Spinal cord (tissue), 10 donors: Measurements from ENCODE around the gene NAGLU. TPM values are rescaled to one million over a fixed set of nuclear protein-coding genes. Genes with fewer than 3 reads are reported as not detected.

Experiments
- DNase-seq, 6 donors: peaks; one replicate each; pipeline versions ENCODE4 v3.0.0 to v3.0.0-alpha.2; 2013 to 2015; ENCODE audit warnings: low spot score in 6 of 6, low read depth in 4 of 6
- H3K27ac ChIP-seq: one replicate; pipeline ENCODE4 v1.5.1; 2013; ENCODE audit warnings: low read depth, low read length, control low read depth
- H3K27me3 ChIP-seq: one replicate; pipeline ENCODE4 v1.6.1; 2013; ENCODE audit warnings: low read length; ENCODE audit not compliant: control insufficient read depth, insufficient read depth
- H3K36me3 ChIP-seq: one replicate; pipeline ENCODE4 v1.6.1; 2013; ENCODE audit warnings: low read length; ENCODE audit not compliant: control insufficient read depth, insufficient read depth
- H3K4me1 ChIP-seq: one replicate; pipeline ENCODE4 v1.6.1; 2013; ENCODE audit warnings: low read length; ENCODE audit not compliant: control insufficient read depth, insufficient read depth
- H3K4me3 ChIP-seq: one replicate; pipeline ENCODE4 v1.5.1; 2013; ENCODE audit warnings: low read depth, low read length, control low read depth
- H3K9me3 ChIP-seq: one replicate; pipeline ENCODE4 v1.6.1; 2013; ENCODE audit warnings: low read length; ENCODE audit not compliant: control insufficient read depth, insufficient read depth
- WGBS: methylation state at CpG from one replicate; pipeline ENCODE4 v1.1.5; 2013; ENCODE audit warnings: missing lambda C conversion rate; ENCODE audit not compliant: insufficient coverage; 5-methylcytosine and 5-hydroxymethylcytosine counted together
- polyA plus RNA-seq, 2 donors: library from polyadenylated mRNA; unstranded; fragments of 120-200 nt; gene quantifications; one replicate each; pipeline ENCODE4 v1.2.1, GENCODE V29; 2013; ENCODE audit not compliant: insufficient read length in 2 of 2
- total RNA-seq, 2 donors: library from RNA; depleted of rRNA in 1 of 2; stranded (reverse); fragments of 120-200 nt in 1 of 2; fragments of >200 nt in 1 of 2; gene quantifications; one replicate each; pipeline versions ENCODE4 v1.2.3 to v1.2.4, GENCODE V29; 2013 to 2014
- donor health status: healthy.

The NAGLU gene
- total and polyA plus RNA-seq, 4 donors: 13.0 to 24.2 (median 20.3) TPM

- Histone ChIP-seq H3K4me3 (no peak overlapping the region), H3K27me3 (no peaks in the 10 kb centered on the region), H3K4me1 (peaks cover 56% of the 10 kb centered on the region), H3K36me3 (peaks cover 66% of the 10 kb centered on the region), H3K27ac (peak overlapping the region; percentile 98), H3K9me3 (no peaks in the 10 kb centered on the region)
- WGBS: 34% methylated on average over 8 of the region's 12 CpGs
- DNase-seq: peak in 2 of 6 donors; percentile 54 to 92
Measured at GRCh38 chr17:42519546-42520491, 16.2 kb upstream of the NAGLU start.

GRCh38 chr17:42520540-42520951, 15.5 kb upstream of the NAGLU start:
- H3K4me1 ChIP-seq: peaks cover 56% of the 10 kb centered on the region

GRCh38 chr17:42521036-42521435, 15.0 kb upstream of the NAGLU start:
- DNase-seq: no peak
- H3K27me3 ChIP-seq: no peaks in the 10 kb centered on the region
- no peak overlapping the region for H3K4me3 ChIP-seq
- H3K9me3 ChIP-seq: no peaks in the 10 kb centered on the region
- H3K27ac ChIP-seq: peak overlapping the region; percentile 98
- peaks cover 58% of the 10 kb centered on the region for H3K36me3 ChIP-seq
- 100% methylated on average over 1 of the region's 8 CpGs for WGBS
- peaks cover 56% of the 10 kb centered on the region for H3K4me1 ChIP-seq

More at GRCh38 chr17:42520540-42520951, 15.5 kb upstream of the NAGLU start:
- Histone ChIP-seq H3K9me3 (no peaks in the 10 kb centered on the region), H3K27ac (peak overlapping the region; percentile 98), H3K36me3 (peaks cover 62% of the 10 kb centered on the region), H3K4me3 (no peak overlapping the region), H3K27me3 (no peaks in the 10 kb centered on the region)
- no peak for DNase-seq
- WGBS: 47% methylated on average over 6 of the region's 9 CpGs

- Histone ChIP-seq H3K4me1 (peaks cover 56% of the 10 kb centered on the region), H3K27ac (peak overlapping the region; percentile 98), H3K4me3 (no peak overlapping the region), H3K27me3 (no peaks in the 10 kb centered on the region), H3K36me3 (peaks cover 51% of the 10 kb centered on the region), H3K9me3 (no peaks in the 10 kb centered on the region)
- no peak for DNase-seq
- WGBS: 83% methylated on average over 10 of the region's 11 CpGs
Measured at GRCh38 chr17:42521666-42522262, 14.3 kb upstream of the NAGLU start.

GRCh38 chr17:42522263-42522790, 13.7 kb upstream of the NAGLU start:
- H3K4me3 ChIP-seq: no peak overlapping the region
- H3K4me1 ChIP-seq: peaks cover 56% of the 10 kb centered on the region
- no peaks in the 10 kb centered on the region for H3K27me3 ChIP-seq
- peak overlapping the region; percentile 98 for H3K27ac ChIP-seq
- no peaks in the 10 kb centered on the region for H3K9me3 ChIP-seq
- peaks cover 45% of the 10 kb centered on the region for H3K36me3 ChIP-seq
- no peak for DNase-seq
- WGBS: 91% methylated on average over 8 of the region's 9 CpGs

- peak overlapping the region; percentile 98 for H3K27ac ChIP-seq
- peaks cover 53% of the 10 kb centered on the region for H3K4me1 ChIP-seq
- no peak for DNase-seq
- H3K27me3 ChIP-seq: no peaks in the 10 kb centered on the region
- no peaks in the 10 kb centered on the region for H3K9me3 ChIP-seq
- WGBS: 90% methylated on average over 7 of the region's 8 CpGs
- no peak overlapping the region for H3K4me3 ChIP-seq
- H3K36me3 ChIP-seq: peaks cover 42% of the 10 kb centered on the region
Measured at GRCh38 chr17:42522798-42523278, 13.2 kb upstream of the NAGLU start.

- Histone ChIP-seq H3K27me3 (no peaks in the 10 kb centered on the region), H3K4me1 (peaks cover 32% of the 10 kb centered on the region), H3K36me3 (peaks cover 31% of the 10 kb centered on the region), H3K4me3 (no peak overlapping the region), H3K27ac (no peak overlapping the region), H3K9me3 (no peaks in the 10 kb centered on the region)
- no CpG with 5 or more reads among the region's 2 CpGs for WGBS
- DNase-seq: no peak
Measured at GRCh38 chr17:42525221-42525620, 10.8 kb upstream of the NAGLU start.

GRCh38 chr17:42526031-42526444, 10.0 kb upstream of the NAGLU start:
- peaks cover 24% of the 10 kb centered on the region for H3K4me1 ChIP-seq
- no peak overlapping the region for H3K27ac ChIP-seq
- peaks cover 27% of the 10 kb centered on the region for H3K36me3 ChIP-seq
- no peak for DNase-seq
- no peaks in the 10 kb centered on the region for H3K9me3 ChIP-seq
- 88% methylated on average over 4 of the region's 6 CpGs for WGBS
- H3K27me3 ChIP-seq: no peaks in the 10 kb centered on the region
- no peak overlapping the region for H3K4me3 ChIP-seq

- no peak overlapping the region for H3K4me3 ChIP-seq
- peaks cover 5% of the 10 kb centered on the region for H3K4me1 ChIP-seq
- no peaks in the 10 kb centered on the region for H3K27me3 ChIP-seq
- H3K27ac ChIP-seq: no peak overlapping the region
- DNase-seq: no peak
- 79% methylated on average over 2 of the region's 6 CpGs for WGBS
- H3K9me3 ChIP-seq: no peaks in the 10 kb centered on the region
- peaks cover 8% of the 10 kb centered on the region for H3K36me3 ChIP-seq
Measured at GRCh38 chr17:42527932-42528331, 8.1 kb upstream of the NAGLU start.
